Chondrocyte (in vitro differentiated cells): ENCODE measurements around the gene GNAI2. TPM values are rescaled to one million over a fixed set of nuclear protein-coding genes. Genes with fewer than 3 reads are reported as not detected.

Experiments
- DNase-seq: peaks from one replicate; pipeline ENCODE4 v3.0.0; 2021; ENCODE audit warnings: mixed read lengths, low spot score
- H3K27ac Mint-ChIP-seq: one replicate; pipeline ENCODE4 v1.8.0; 2021; ENCODE audit warnings: mild to moderate bottlenecking, moderate library complexity, mixed read lengths; ENCODE audit not compliant: unreplicated experiment
- H3K27me3 Mint-ChIP-seq: 2 replicates; pipeline ENCODE4 v1.8.0; 2021; ENCODE audit warnings: low read depth, mixed read lengths
- H3K36me3 Mint-ChIP-seq: 2 replicates; pipeline ENCODE4 v1.8.0; 2021; ENCODE audit warnings: low read depth, mixed read lengths
- H3K4me1 Mint-ChIP-seq: 2 replicates; pipeline ENCODE4 v1.8.0; 2021; ENCODE audit warnings: low read depth, mild to moderate bottlenecking, mixed read lengths
- H3K4me3 Mint-ChIP-seq: one replicate; pipeline ENCODE4 v1.8.0; 2021; ENCODE audit warnings: mild to moderate bottlenecking, moderate library complexity, mixed read lengths; ENCODE audit not compliant: unreplicated experiment
- H3K9me3 Mint-ChIP-seq: 2 replicates; pipeline ENCODE4 v1.8.0; 2021; ENCODE audit warnings: low read depth, mixed read lengths
- microRNA-seq: library from miRNA; unstranded; fragments of <30 nt; microRNA quantifications from one replicate; pipeline ENCODE4 v1.2.0, GENCODE V29; 2020; ENCODE audit warnings: borderline number of aligned reads
- total RNA-seq: library from RNA; stranded (reverse); gene quantifications from 3 replicates; pipeline ENCODE4 v1.2.1, GENCODE V29; 2021
- TF ChIP-seq, protein P1 (sequence below): fragments of 200-600 bp; sonication (generic); IDR thresholded peaks from 2 replicates; pipeline ENCODE4 v1.5.0; 2021; ENCODE audit warnings: antibody characterized with exemption, mild to moderate bottlenecking, moderate library complexity

GNAI2 gene
- total RNA-seq, 1 donor from 2014 or later = 444 TPM

DNA sequence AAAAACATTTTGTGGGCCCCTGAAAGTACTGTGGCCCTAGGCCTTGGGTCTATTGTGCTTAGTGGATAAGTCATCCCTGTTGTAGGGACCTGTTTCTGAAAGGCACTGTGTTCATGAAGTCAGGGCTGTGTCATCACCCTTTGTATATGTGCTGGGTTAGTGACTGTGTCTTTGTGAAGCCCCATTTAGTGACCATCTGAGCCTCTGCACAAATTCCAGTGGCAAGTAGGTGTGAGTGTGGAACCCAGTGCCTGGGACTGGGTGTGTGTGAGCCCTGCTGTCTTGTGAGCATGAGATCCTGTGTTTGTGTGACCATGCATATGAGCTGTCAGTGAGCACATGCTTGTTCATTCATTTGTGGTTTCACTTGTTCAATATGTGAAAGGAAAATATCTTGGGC is 68.6 kb downstream of the GNAI2 start:
- H3K36me3 Mint-ChIP-seq = no peaks in the 10 kb centered on the region
- TF ChIP-seq, protein P1, sequence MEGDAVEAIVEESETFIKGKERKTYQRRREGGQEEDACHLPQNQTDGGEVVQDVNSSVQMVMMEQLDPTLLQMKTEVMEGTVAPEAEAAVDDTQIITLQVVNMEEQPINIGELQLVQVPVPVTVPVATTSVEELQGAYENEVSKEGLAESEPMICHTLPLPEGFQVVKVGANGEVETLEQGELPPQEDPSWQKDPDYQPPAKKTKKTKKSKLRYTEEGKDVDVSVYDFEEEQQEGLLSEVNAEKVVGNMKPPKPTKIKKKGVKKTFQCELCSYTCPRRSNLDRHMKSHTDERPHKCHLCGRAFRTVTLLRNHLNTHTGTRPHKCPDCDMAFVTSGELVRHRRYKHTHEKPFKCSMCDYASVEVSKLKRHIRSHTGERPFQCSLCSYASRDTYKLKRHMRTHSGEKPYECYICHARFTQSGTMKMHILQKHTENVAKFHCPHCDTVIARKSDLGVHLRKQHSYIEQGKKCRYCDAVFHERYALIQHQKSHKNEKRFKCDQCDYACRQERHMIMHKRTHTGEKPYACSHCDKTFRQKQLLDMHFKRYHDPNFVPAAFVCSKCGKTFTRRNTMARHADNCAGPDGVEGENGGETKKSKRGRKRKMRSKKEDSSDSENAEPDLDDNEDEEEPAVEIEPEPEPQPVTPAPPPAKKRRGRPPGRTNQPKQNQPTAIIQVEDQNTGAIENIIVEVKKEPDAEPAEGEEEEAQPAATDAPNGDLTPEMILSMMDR = no peak
- DNase-seq = no peak
- peaks cover 14% of the 10 kb centered on the region for H3K4me1 Mint-ChIP-seq
- no peak overlapping the region for H3K4me3 Mint-ChIP-seq
- no peaks in the 10 kb centered on the region for H3K9me3 Mint-ChIP-seq
- no peaks in the 10 kb centered on the region for H3K27me3 Mint-ChIP-seq
- H3K27ac Mint-ChIP-seq = no peak overlapping the region

Small RNAs within 50 kb of the gene (microRNA-seq; reads per million reads assigned to microRNA genes)
- not detected for gene MIR5787

Other genes with a start within 250 kb of the GNAI2 start
- gene RBM5, start 147.3 kb upstream of the GNAI2 start, total RNA-seq = 119 to 147 TPM (median 127 TPM) in 3 replicates
- gene SEMA3F, start 80.9 kb upstream of the GNAI2 start, total RNA-seq = 18.7 to 37.5 TPM (median 36.7 TPM) in 3 replicates
- not detected in 3 replicates for gene GNAT1, start 44.6 kb upstream of the GNAI2 start, total RNA-seq
- gene SLC38A3, start 30.9 kb upstream of the GNAI2 start, total RNA-seq = 1.00 to 1.9 TPM (median 1.2 TPM) in 3 replicates
- 9.6 to 16.4 TPM (median 14.9 TPM) in 3 replicates for gene SEMA3B, start 32.9 kb downstream of the GNAI2 start, total RNA-seq
- gene LSMEM2, start 42.9 kb downstream of the GNAI2 start, total RNA-seq = not detected in 3 replicates
- 38.9 to 54.4 TPM (median 44.0 TPM) in 3 replicates for gene IFRD2, start 56.2 kb downstream of the GNAI2 start, total RNA-seq
- gene HYAL3, start 63.2 kb downstream of the GNAI2 start, total RNA-seq = 5.3 to 6.9 TPM (median 5.4 TPM) in 3 replicates
- 10.9 to 16.0 TPM (median 12.9 TPM) in 3 replicates for gene NAA80, start 63.2 kb downstream of the GNAI2 start, total RNA-seq
- gene HYAL1, start 67.4 kb downstream of the GNAI2 start, total RNA-seq = 0.22 to 0.65 TPM (median 0.26 TPM) in 3 replicates
- gene HYAL2, start 86.5 kb downstream of the GNAI2 start, total RNA-seq = 31.3 to 37.0 TPM (median 36.8 TPM) in 3 replicates
- 15.3 to 18.6 TPM (median 17.0 TPM) in 3 replicates for gene TUSC2, start 92.0 kb downstream of the GNAI2 start, total RNA-seq
- gene RASSF1, start 104.6 kb downstream of the GNAI2 start, total RNA-seq = 17.3 to 22.4 TPM (median 21.8 TPM) in 3 replicates
- 0.41 to 2.0 TPM (median 1.1 TPM) in 3 replicates for gene ZMYND10, start 109.5 kb downstream of the GNAI2 start, total RNA-seq
- gene NPRL2, start 114.6 kb downstream of the GNAI2 start, total RNA-seq = 19.8 to 26.9 TPM (median 21.7 TPM) in 3 replicates
- gene CYB561D2, start 114.7 kb downstream of the GNAI2 start, total RNA-seq = 18.2 to 29.4 TPM (median 19.5 TPM) in 3 replicates
- 45.8 to 51.8 TPM (median 50.4 TPM) in 3 replicates for gene TMEM115, start 123.3 kb downstream of the GNAI2 start, total RNA-seq